Caco-2 (cell line): Measurements from ENCODE around the gene SMIM9. TPM values are rescaled to one million over a fixed set of nuclear protein-coding genes. Genes with fewer than 3 reads are reported as not detected.

Experiments
- BruUV-seq: library from RNA; stranded (reverse); fragments of 400-500 nt; replicated peaks from 2 replicates; lab custom pipeline; 2021; lab: Mats Ljungman, UMichigan
- CTCF ChIA-PET: fragments of 300-600 bp; sonication (Branson Sonifier 250); formaldehyde crosslinking; loops from one replicate; lab custom pipeline; 2022; ENCODE audit warnings: antibody characterized with exemption; lab: Charles Lee
- POLR2A ChIA-PET: fragments of 300-600 bp; sonication (Branson Sonifier 250); formaldehyde crosslinking; loops from one replicate; lab custom pipeline; 2022; ENCODE audit warnings: antibody characterized with exemption; lab: Charles Lee
- DNase-seq, 2 experiments: peaks; one replicate each; pipeline versions ENCODE4 v3.0.0 to v3.0.0-alpha.2; 2020 to 2022
- H3K27me3 ChIP-seq: replicated peaks from 2 replicates; pipeline ENCODE4 v1.6.0; 2011; ENCODE audit warnings: low read length; ENCODE audit not compliant: control insufficient read depth, insufficient read depth
- H3K36me3 ChIP-seq: 2 replicates; pipeline ENCODE4 v1.5.1; 2011; ENCODE audit warnings: low read length; ENCODE audit not compliant: control insufficient read depth, insufficient read depth
- H3K4me1 ChIP-seq: fragments of 250-450 bp; sonication (Bioruptor Pico); 2 replicates; pipeline ENCODE4 v1.5.1; 2020; ENCODE audit warnings: mild to moderate bottlenecking
- H3K4me3 ChIP-seq: 2 replicates; pipeline ENCODE4 v1.5.1; 2011; ENCODE audit warnings: low read depth, mild to moderate bottlenecking, control low read depth, low read length
- H3K9me3 ChIP-seq: fragments of 250-450 bp; sonication (Bioruptor Pico); 2 replicates; pipeline ENCODE4 v1.5.1; 2020; ENCODE audit warnings: mild to moderate bottlenecking, moderate library complexity
- H3K27ac Mint-ChIP-seq: one replicate; pipeline ENCODE4 v1.8.0; 2022; ENCODE audit warnings: mixed read lengths; ENCODE audit not compliant: unreplicated experiment
- H3K27me3 Mint-ChIP-seq: one replicate; pipeline ENCODE4 v1.8.0; 2022; ENCODE audit warnings: mixed read lengths; ENCODE audit not compliant: insufficient read depth, unreplicated experiment
- H3K36me3 Mint-ChIP-seq: one replicate; pipeline ENCODE4 v1.8.0; 2022; ENCODE audit warnings: mild to moderate bottlenecking, mixed read lengths; ENCODE audit not compliant: insufficient read depth, unreplicated experiment
- H3K4me1 Mint-ChIP-seq: one replicate; pipeline ENCODE4 v1.8.0; 2022; ENCODE audit warnings: low read depth, mixed read lengths; ENCODE audit not compliant: unreplicated experiment
- H3K4me3 Mint-ChIP-seq: one replicate; pipeline ENCODE4 v1.8.0; 2022; ENCODE audit warnings: mild to moderate bottlenecking, moderate library complexity, mixed read lengths; ENCODE audit not compliant: unreplicated experiment
- H3K9me3 Mint-ChIP-seq: one replicate; pipeline ENCODE4 v1.8.0; 2022; ENCODE audit warnings: mixed read lengths; ENCODE audit not compliant: unreplicated experiment
- intact Hi-C: fragments of 100-400 bp; cut with micrococcal nuclease; formaldehyde crosslinking; loops from one replicate; pipeline ENCODE4 v1.10.0; 2022; ENCODE audit not compliant: unreplicated experiment
- total RNA-seq: library from RNA; stranded (reverse); gene quantifications from 2 replicates; pipeline ENCODE4 v1.2.3, GENCODE V29; 2022
- TF ChIP-seq, protein P1 (sequence below), 2 experiments: fragments of 200-600 bp in 1 of 2; IDR thresholded peaks; 1 replicate in 1 of 2; 2 replicates in 1 of 2; pipeline versions ENCODE4 v1.5.1 to v1.8.0; 2011 to 2022; ENCODE audit warnings: antibody characterized with exemption in 1 of 2, control low read depth in 1 of 2, inconsistent platforms in 1 of 2, low read depth in 1 of 2, low read length in 1 of 2, mild to moderate bottlenecking in 1 of 2, moderate library complexity in 1 of 2; ENCODE audit not compliant: insufficient read depth in 1 of 2, severe bottlenecking in 1 of 2, unreplicated experiment in 1 of 2

SMIM9 gene
- total RNA-seq, 1 experiment from 2014 or later: not detected

DNA sequence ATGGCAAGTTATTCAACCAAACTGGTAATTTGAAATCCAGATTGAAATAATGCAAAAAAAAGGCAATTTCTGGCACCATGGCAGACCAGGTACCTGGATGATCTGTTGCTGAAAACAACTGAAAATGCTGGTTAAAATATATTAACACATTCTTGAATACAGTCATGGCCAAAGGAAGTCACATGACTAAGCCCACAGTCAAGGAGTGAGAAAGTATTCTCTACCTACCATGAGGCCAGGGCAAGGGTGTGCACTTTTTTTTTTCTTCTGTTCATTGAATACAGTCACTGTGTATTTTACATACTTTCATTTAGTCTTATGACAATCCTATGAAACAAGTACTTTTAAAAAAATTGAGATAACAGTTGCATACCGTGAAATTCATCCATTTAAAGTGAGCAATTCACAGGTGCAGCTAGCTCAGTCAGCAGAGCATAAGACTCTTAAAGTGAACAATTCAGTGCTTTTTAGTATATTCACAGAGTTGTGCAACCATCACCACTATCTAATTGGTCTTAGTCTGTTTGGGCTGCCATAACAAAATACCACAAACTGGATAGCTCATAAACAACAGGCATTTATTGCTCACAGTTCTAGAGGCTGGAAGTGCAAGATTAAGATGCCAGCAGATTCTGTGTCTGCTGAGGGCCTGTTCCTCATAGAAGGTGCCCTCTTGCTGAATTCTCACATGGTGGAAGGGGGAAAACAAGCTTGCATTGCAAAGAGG, 24.4 kb downstream of the SMIM9 start:
- no peaks in the 10 kb centered on the region for H3K27me3 Mint-ChIP-seq
- no peaks in the 10 kb centered on the region for H3K27me3 ChIP-seq

DNA sequence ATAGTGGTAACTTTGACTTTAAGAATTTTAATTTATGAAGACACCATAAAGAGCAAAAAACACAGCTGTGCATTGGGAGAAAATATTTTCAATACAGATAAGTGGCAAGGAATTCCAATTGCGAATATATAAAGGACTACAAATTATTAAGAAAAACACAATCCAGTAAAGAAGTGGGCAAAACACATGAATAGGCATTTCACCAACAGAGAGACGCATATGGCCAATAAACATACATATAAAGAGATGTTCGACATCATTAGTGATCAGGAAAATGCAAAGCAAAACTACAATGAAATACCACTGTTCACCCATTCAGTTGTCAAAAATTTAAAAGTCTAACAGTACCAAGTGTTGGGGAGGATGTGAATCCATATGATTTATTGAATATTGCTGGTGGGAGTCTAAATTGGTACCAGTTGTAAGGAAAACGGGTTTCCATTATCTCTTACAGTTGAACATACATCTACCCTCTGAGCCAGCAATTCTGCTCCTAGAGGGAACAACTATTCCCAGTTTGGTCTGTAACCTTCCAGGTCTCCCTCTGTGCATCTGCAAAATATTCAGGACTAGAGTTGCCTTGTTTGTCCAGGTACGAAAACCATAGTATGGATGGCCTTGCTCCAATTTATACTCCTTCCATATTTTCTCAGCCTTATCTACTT, 27.5 kb downstream of the SMIM9 start:
- TF ChIP-seq, protein P1, sequence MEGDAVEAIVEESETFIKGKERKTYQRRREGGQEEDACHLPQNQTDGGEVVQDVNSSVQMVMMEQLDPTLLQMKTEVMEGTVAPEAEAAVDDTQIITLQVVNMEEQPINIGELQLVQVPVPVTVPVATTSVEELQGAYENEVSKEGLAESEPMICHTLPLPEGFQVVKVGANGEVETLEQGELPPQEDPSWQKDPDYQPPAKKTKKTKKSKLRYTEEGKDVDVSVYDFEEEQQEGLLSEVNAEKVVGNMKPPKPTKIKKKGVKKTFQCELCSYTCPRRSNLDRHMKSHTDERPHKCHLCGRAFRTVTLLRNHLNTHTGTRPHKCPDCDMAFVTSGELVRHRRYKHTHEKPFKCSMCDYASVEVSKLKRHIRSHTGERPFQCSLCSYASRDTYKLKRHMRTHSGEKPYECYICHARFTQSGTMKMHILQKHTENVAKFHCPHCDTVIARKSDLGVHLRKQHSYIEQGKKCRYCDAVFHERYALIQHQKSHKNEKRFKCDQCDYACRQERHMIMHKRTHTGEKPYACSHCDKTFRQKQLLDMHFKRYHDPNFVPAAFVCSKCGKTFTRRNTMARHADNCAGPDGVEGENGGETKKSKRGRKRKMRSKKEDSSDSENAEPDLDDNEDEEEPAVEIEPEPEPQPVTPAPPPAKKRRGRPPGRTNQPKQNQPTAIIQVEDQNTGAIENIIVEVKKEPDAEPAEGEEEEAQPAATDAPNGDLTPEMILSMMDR (IDR thresholded peaks at IDR 0.05; ENCODE audit: insufficient read depth in 1 of 2, low read depth in 1 of 2, low read length in 1 of 2, severe bottlenecking in 1 of 2, unreplicated experiment in 1 of 2): no peak
- CTCF ChIA-PET: no interaction called here
- intact Hi-C loops: no loop called here
- H3K9me3 ChIP-seq: no peaks in the 10 kb centered on the region
- no peaks in the 10 kb centered on the region for H3K36me3 ChIP-seq
- Mint-ChIP-seq H3K4me1 (no peaks in the 10 kb centered on the region), H3K36me3 (no peaks in the 10 kb centered on the region), H3K4me3 (no peak overlapping the region), H3K27me3 (no peaks in the 10 kb centered on the region), H3K9me3 (no peaks in the 10 kb centered on the region), H3K27ac (no peak overlapping the region)
- no peak overlapping the region for H3K4me3 ChIP-seq
- peaks cover 3% of the 10 kb centered on the region; the same call in 1 of the 2 replicates for H3K4me1 ChIP-seq
- BruUV-seq: no TSS peak
- DNase-seq: no peak
- POLR2A ChIA-PET: interaction anchor here (1.0 kb wide), 1 partner anchor 11 kb away, joined by 3 read pairs; no protein-coding TSS in a partner anchor
- no peaks in the 10 kb centered on the region for H3K27me3 ChIP-seq

More for the DNA sequence above, 24.4 kb downstream of the SMIM9 start:
- Mint-ChIP-seq H3K9me3 (no peaks in the 10 kb centered on the region), H3K4me1 (no peaks in the 10 kb centered on the region), H3K4me3 (no peak overlapping the region), H3K27ac (no peak overlapping the region), H3K36me3 (no peaks in the 10 kb centered on the region)
- CTCF ChIA-PET: no interaction called here
- H3K9me3 ChIP-seq: no peaks in the 10 kb centered on the region
- no peak for DNase-seq
- H3K36me3 ChIP-seq: no peaks in the 10 kb centered on the region
- H3K4me1 ChIP-seq: no peaks in the 10 kb centered on the region
- no TSS peak for BruUV-seq
- TF ChIP-seq, protein P1 (IDR thresholded peaks at IDR 0.05; ENCODE audit: insufficient read depth in 1 of 2, low read depth in 1 of 2, low read length in 1 of 2, severe bottlenecking in 1 of 2, unreplicated experiment in 1 of 2): no peak
- intact Hi-C loops: no loop called here
- H3K4me3 ChIP-seq: no peak overlapping the region
- POLR2A ChIA-PET: no interaction called here

DNA sequence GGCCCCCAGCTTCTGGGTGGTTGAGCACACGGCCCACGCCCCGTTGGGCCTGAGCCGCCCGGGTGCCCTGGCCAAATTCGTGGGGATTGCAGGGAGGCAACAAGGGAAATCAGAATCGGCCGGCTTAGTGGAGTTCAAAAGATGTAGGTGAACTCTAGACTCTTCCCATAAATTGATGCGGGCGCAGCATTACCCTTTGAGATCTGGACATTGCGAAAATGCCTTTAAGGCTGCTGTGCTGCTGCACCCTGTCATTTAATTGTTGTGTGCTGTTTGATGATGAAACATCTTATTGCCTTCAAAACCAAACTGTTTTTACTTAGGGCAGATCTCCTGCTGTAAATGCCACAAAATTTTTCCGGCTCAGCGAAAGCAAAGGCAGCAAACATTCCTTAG, 28.8 kb downstream of the SMIM9 start:
- H3K36me3 Mint-ChIP-seq: no peaks in the 10 kb centered on the region
- no peaks in the 10 kb centered on the region for H3K9me3 Mint-ChIP-seq
- CTCF ChIA-PET: interaction anchor here (0.6 kb wide), 2 partner anchors 21 to 28 kb away, joined by 3 read pairs; no protein-coding TSS in a partner anchor
- no peaks in the 10 kb centered on the region for H3K9me3 ChIP-seq
- no peaks in the 10 kb centered on the region for H3K36me3 ChIP-seq
- peak overlapping the region; percentile 87 for H3K4me3 Mint-ChIP-seq
- H3K4me3 ChIP-seq: peak overlapping the region; percentile 63
- H3K27ac Mint-ChIP-seq: peak overlapping the region; percentile 73
- no peak for DNase-seq
- BruUV-seq: no TSS peak
- POLR2A ChIA-PET: interaction anchor here (0.6 to 1.7 kb wide), 5 partner anchors 12 to 1194 kb away, joined by 3 to 4 read pairs (median 3); partner anchors contain the start of gene SLC10A3
- H3K4me1 ChIP-seq: peaks cover 11% of the 10 kb centered on the region
- no peaks in the 10 kb centered on the region for H3K27me3 Mint-ChIP-seq
- TF ChIP-seq, protein P1 (IDR thresholded peaks at IDR 0.05; ENCODE audit: insufficient read depth in 1 of 2, low read depth in 1 of 2, low read length in 1 of 2, severe bottlenecking in 1 of 2, unreplicated experiment in 1 of 2): no peak
- no peaks in the 10 kb centered on the region for H3K4me1 Mint-ChIP-seq
- intact Hi-C loops: loop anchor here (1.0 kb wide), 1 partner anchor 43 kb away; the partner anchor contains the start of gene DKC1
- no peaks in the 10 kb centered on the region for H3K27me3 ChIP-seq
